WTC11 (cell line): ENCODE data around the gene UQCRQ. TPM values are rescaled to one million over a fixed set of nuclear protein-coding genes. Genes with fewer than 3 reads are reported as not detected.

ENCODE experiments used
- ATAC-seq: fragments of 200-7000 bp; cut with Tn5 transposase; 2 replicates; pipeline ENCODE4 v1.10.0; 2021; ENCODE audit warnings: mild to moderate bottlenecking, moderate library complexity
- CTCF ChIA-PET: fragments of 300-600 bp; sonication (Branson Sonifier 250); formaldehyde crosslinking; loops from one replicate; lab custom pipeline; 2021; ENCODE audit warnings: antibody characterized with exemption; lab: Charles Lee
- POLR2A ChIA-PET: fragments of 350-600 bp; sonication (Branson Sonifier 250); formaldehyde crosslinking; loops from one replicate; lab custom pipeline; 2021; ENCODE audit warnings: antibody characterized with exemption; lab: Charles Lee
- DNase-seq: peaks from one replicate; pipeline ENCODE4 v3.0.0; 2021; ENCODE audit warnings: low spot score
- H3K27ac Mint-ChIP-seq: 2 replicates; pipeline ENCODE4 v1.8.0; 2021; ENCODE audit warnings: mixed read lengths
- H3K27me3 Mint-ChIP-seq: 2 replicates; pipeline ENCODE4 v1.8.0; 2021; ENCODE audit warnings: low read depth, mild to moderate bottlenecking, moderate library complexity, mixed read lengths
- H3K36me3 Mint-ChIP-seq: 2 replicates; pipeline ENCODE4 v1.8.0; 2021; ENCODE audit warnings: mixed read lengths
- H3K4me1 Mint-ChIP-seq: 2 replicates; pipeline ENCODE4 v1.8.0; 2022; ENCODE audit warnings: mixed read lengths
- H3K4me3 Mint-ChIP-seq: 2 replicates; pipeline ENCODE4 v1.8.0; 2021; ENCODE audit warnings: mild to moderate bottlenecking, moderate library complexity, mixed read lengths
- H3K9me3 Mint-ChIP-seq: 2 replicates; pipeline ENCODE4 v1.8.0; 2021; ENCODE audit warnings: mixed read lengths
- E2F4 ChIP-seq: sonication (generic); formaldehyde crosslinking; IDR thresholded peaks from 2 replicates; pipeline ENCODE4 v1.8.1; 2022; ENCODE audit warnings: low read depth, mild to moderate bottlenecking, moderate library complexity, missing genetic modification reagents, borderline replicate concordance
- ETV6 ChIP-seq: sonication (generic); formaldehyde crosslinking; IDR thresholded peaks from 2 replicates; pipeline ENCODE4 v1.8.1; 2022; ENCODE audit warnings: mild to moderate bottlenecking, missing genetic modification reagents
- FOXK1 ChIP-seq: sonication (generic); formaldehyde crosslinking; IDR thresholded peaks from 2 replicates; pipeline ENCODE4 v1.8.0; 2022; ENCODE audit warnings: mild to moderate bottlenecking, moderate library complexity, missing genetic modification reagents
- FOXP4 ChIP-seq: sonication (generic); formaldehyde crosslinking; IDR thresholded peaks from 2 replicates; pipeline ENCODE4 v1.8.0; 2022; ENCODE audit warnings: mild to moderate bottlenecking, missing genetic modification reagents
- MYBL2 ChIP-seq: sonication (generic); formaldehyde crosslinking; IDR thresholded peaks from 2 replicates; pipeline ENCODE4 v1.8.1; 2023; ENCODE audit warnings: mild to moderate bottlenecking, moderate library complexity, missing genetic modification reagents
- NR3C1 ChIP-seq: sonication (generic); formaldehyde crosslinking; conservative IDR thresholded peaks from 2 replicates; pipeline ENCODE4 v1.8.1; 2023; ENCODE audit warnings: low read depth, mild to moderate bottlenecking, missing genetic modification reagents
- total RNA-seq: library from RNA; stranded (reverse); gene quantifications from 3 replicates; pipeline ENCODE4 v1.2.3, GENCODE V29; 2021

UQCRQ gene
- total RNA-seq, 1 experiment from 2014 or later = 256 TPM

- no peak for TF ChIP-seq E2F4 (CRISPR knock-in tag)
Measured at GRCh38 chr5:132915681-132916080, 49.2 kb downstream of the UQCRQ start (continued).

GRCh38 chr5:132916086-132916485 lies 49.6 kb downstream of the UQCRQ start:
- POLR2A ChIA-PET = interaction anchor here (0.6 kb wide), 1 partner anchor 36 kb away, joined by 3 read pairs; no protein-coding TSS in a partner anchor
- H3K36me3 Mint-ChIP-seq = peaks cover 31% of the 10 kb centered on the region
- peak overlapping the region; percentile 8; the same call in 1 of the 2 replicates for H3K27ac Mint-ChIP-seq

More at GRCh38 chr5:132916086-132916485, 49.6 kb downstream of the UQCRQ start:
- H3K4me1 Mint-ChIP-seq = peaks cover 3% of the 10 kb centered on the region
- H3K9me3 Mint-ChIP-seq = no peaks in the 10 kb centered on the region
- CTCF ChIA-PET = no interaction called here
- no peaks in the 10 kb centered on the region for H3K27me3 Mint-ChIP-seq
- H3K4me3 Mint-ChIP-seq = no peak overlapping the region
- DNase-seq (no peak), ATAC-seq (no peak)
- TF ChIP-seq FOXP4 (CRISPR knock-in tag) (no peak), FOXK1 (CRISPR knock-in tag) (no peak), NR3C1 (CRISPR knock-in tag) (no peak), ETV6 (CRISPR knock-in tag) (no peak), MYBL2 (no peak)

Other genes starting within 250 kb of the UQCRQ start
- gene IL13, start 208.5 kb upstream of the UQCRQ start, total RNA-seq = not detected in 3 replicates
- not detected in 3 replicates for gene IL4, start 192.7 kb upstream of the UQCRQ start, total RNA-seq
- 10.1 to 12.5 TPM (median 12.1 TPM) in 3 replicates for gene KIF3A, start 129.1 kb upstream of the UQCRQ start, total RNA-seq
- gene CCNI2, start 119.2 kb upstream of the UQCRQ start, total RNA-seq = 1.1 to 1.7 TPM (median 1.6 TPM) in 3 replicates
- 35.8 to 43.3 TPM (median 38.1 TPM) in 3 replicates for gene SEPTIN8, start 89.4 kb upstream of the UQCRQ start, total RNA-seq
- gene SOWAHA, start 53.3 kb upstream of the UQCRQ start, total RNA-seq = 0.11 to 0.25 TPM (median 0.16 TPM) in 3 replicates
- gene SHROOM1, start 36.0 kb upstream of the UQCRQ start, total RNA-seq = 7.9 to 8.1 TPM (median 8.0 TPM) in 3 replicates
- gene GDF9, start 173 bp upstream of the UQCRQ start, total RNA-seq = 0.34 to 0.42 TPM (median 0.37 TPM) in 3 replicates
- gene LEAP2, start 7.0 kb downstream of the UQCRQ start, total RNA-seq = 1.9 to 2.4 TPM (median 2.0 TPM) in 3 replicates
- gene AFF4, start 97.0 kb downstream of the UQCRQ start, total RNA-seq = 53.2 to 58.1 TPM (median 55.3 TPM) in 3 replicates
- 22.9 to 24.2 TPM (median 24.2 TPM) in 3 replicates for gene ZCCHC10, start 159.9 kb downstream of the UQCRQ start, total RNA-seq
- gene HSPA4, start 185.4 kb downstream of the UQCRQ start, total RNA-seq = 316 to 363 TPM (median 335 TPM) in 3 replicates